ENCODE data around the gene PALD1. TPM values are rescaled to one million over a fixed set of nuclear protein-coding genes. Genes with fewer than 3 reads are reported as not detected.

PALD1 gene
- total and polyA plus RNA-seq, 8 donors = 2.2 to 15.1 (median 3.9) TPM

GRCh38 chr10:70594161-70594560, 115.6 kb downstream of the PALD1 start:
- Histone ChIP-seq H3K27ac (no peak overlapping the region), H3K4me1 (no peaks in the 10 kb centered on the region), H3K36me3 (no peaks in the 10 kb centered on the region), H3K9me3 (no peaks in the 10 kb centered on the region), H3K27me3 (no peaks in the 10 kb centered on the region), H3K4me3 (no peak overlapping the region)
- intact Hi-C loops (cut with DNase I) = no loop called here
- ATAC-seq = no peak
- no peak for TF ChIP-seq CTCF (IDR thresholded peaks at IDR 0.05)
- WGBS, 2 donors = 75 to 82% methylated on average over 3 of the region's 3 CpGs
- no peak for DNase-seq
- no peak for FAIRE-seq

DNA sequence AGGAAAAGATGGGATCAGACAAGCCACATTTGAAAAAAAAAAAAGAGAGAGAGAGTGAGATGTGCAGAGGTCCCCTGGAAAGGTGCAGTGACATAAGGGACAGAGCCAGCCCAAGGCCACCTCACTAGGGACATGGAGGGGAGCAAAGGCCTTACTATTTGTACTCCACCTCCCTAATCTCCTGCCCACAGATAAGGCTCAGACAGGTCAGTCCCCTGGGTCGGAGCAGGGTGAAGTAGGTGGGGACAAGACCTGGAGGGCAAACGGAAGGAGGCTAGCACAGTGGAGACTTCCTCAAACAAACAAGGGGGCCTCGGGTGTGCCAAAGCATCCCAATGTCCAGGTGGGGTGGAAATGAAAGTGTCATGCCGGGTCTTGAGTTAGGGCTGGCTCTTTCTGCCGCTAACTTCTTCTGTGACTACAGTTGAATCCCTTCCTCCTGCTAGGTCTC, 117.0 kb downstream of the PALD1 start:
- H3K27ac ChIP-seq = no peak overlapping the region
- intact Hi-C loops (cut with DNase I) = no loop called here
- no peaks in the 10 kb centered on the region for H3K4me1 ChIP-seq
- H3K4me3 ChIP-seq = no peak overlapping the region
- no peaks in the 10 kb centered on the region for H3K27me3 ChIP-seq
- TF ChIP-seq CTCF (IDR thresholded peaks at IDR 0.05) = no peak
- ATAC-seq (no peak), FAIRE-seq (no peak), DNase-seq (no peak)
- no peaks in the 10 kb centered on the region for H3K9me3 ChIP-seq
- H3K36me3 ChIP-seq = no peaks in the 10 kb centered on the region
- WGBS, 2 donors = 68 to 69% methylated on average over 5 of the region's 5 CpGs

DNA sequence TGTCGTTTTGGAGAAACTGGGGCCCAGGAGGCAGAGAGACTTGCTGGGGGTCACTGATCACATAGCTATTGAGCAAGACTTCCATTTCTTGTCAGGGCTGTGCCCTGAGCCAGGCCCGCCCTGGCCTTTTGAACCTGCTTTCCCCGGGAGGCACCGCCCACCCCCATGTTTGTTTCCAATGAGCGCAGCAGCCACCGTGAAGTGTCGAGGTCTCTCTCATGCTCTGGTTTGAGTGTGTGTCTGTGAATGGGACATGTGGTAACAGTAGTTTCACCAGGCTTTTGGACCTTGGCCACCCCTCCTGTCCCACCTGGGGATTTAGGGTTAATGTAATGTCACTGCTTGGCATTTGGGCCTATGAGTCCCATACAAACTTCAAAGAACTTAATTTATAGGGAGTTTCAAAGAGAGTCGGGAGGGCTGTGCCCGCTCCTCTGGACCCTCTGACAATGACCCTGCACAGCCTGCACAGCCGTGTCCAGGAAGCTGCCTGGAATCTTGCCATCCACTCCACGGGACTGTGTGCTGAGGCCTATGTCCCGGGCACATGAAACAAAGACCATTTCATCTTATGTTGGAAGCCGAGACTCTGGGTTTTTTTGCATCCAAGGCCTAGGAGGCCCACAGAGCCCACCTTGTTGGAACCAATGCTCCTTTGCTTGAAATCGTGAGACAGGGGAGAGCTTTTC, 117.7 kb downstream of the PALD1 start:
- no peaks in the 10 kb centered on the region for H3K4me1 ChIP-seq
- ATAC-seq (no peak), FAIRE-seq (no peak), DNase-seq (no peak)
- intact Hi-C loops (cut with DNase I) = no loop called here
- 78 to 82% methylated on average over 14 of the region's 14 CpGs for WGBS, 2 donors
- no peak for TF ChIP-seq CTCF (IDR thresholded peaks at IDR 0.05)
- no peak overlapping the region for H3K27ac ChIP-seq
- H3K9me3 ChIP-seq = no peaks in the 10 kb centered on the region
- H3K4me3 ChIP-seq = no peak overlapping the region
- H3K27me3 ChIP-seq = no peaks in the 10 kb centered on the region
- no peaks in the 10 kb centered on the region for H3K36me3 ChIP-seq

DNA sequence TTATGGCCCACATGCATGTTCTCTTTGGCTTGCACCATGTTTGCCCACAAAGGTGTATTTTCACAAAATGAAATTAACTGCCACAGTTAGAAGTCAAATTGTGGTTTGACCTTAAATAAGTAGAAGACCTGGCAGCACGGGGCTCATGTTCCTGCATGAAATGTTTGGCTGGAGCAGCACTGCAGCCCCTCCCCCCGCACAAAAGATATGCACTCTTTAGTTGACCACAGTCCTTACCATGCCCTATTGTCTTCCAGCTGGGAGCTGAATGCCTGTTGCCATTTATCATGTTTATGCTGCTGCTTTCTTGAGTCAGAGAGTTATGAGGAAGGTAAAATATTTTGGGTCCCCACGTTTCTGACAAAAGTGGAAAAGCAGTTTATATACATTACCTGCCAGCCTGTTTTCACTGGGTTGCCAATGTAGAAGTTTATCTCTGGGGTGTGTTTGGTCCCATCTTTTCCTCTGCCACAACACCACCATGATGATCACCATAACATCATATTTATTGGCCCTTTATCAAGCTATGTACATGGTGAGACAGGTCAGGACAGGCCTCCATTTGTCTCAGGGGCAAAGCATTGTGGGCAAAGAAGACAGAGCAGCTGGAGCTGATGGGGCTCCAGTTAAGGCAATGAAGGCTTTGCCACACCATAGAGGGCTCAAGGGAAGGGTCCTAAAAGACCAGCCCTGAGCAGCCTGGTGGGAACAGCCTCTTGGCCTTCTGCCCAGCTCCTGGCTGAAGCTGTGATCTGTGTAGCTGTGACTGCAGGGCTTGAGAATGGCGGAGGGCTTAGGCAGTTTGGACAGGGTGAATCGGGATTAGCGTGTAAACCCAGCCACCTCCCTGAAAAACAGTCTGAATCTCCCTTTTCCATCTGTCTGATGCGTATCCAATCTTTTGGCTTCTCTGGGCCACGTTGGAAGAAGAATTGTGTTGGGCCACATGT, 118.6 kb downstream of the PALD1 start:
- H3K27ac ChIP-seq = no peak overlapping the region
- no peak for TF ChIP-seq CTCF (IDR thresholded peaks at IDR 0.05)
- H3K36me3 ChIP-seq = no peaks in the 10 kb centered on the region
- ATAC-seq (no peak), DNase-seq (no peak), FAIRE-seq (no peak)
- intact Hi-C loops (cut with DNase I) = no loop called here
- no peaks in the 10 kb centered on the region for H3K9me3 ChIP-seq
- no peaks in the 10 kb centered on the region for H3K27me3 ChIP-seq
- H3K4me3 ChIP-seq = no peak overlapping the region
- 81 to 83% methylated on average over 8 of the region's 8 CpGs for WGBS, 2 donors
- no peaks in the 10 kb centered on the region for H3K4me1 ChIP-seq
